Transverse colon (tissue), 4 donors: ENCODE measurements around the gene ACTG1. TPM values are rescaled to one million over a fixed set of nuclear protein-coding genes. Genes with fewer than 3 reads are reported as not detected.

Source experiments
- DNase-seq: peaks from one replicate; pipeline ENCODE4 v3.0.0-alpha.2; 2019
- H3K27ac ChIP-seq, 4 donors: fragments of 200-600 bp; sonication (generic); 2 replicates each; pipeline ENCODE4 v1.5.1; 2016 to 2018; ENCODE audit warnings: inconsistent platforms in 4 of 4
- H3K27me3 ChIP-seq: fragments of 200-600 bp; sonication (generic); 2 replicates; pipeline ENCODE4 v1.5.1; 2017; ENCODE audit warnings: inconsistent platforms
- H3K36me3 ChIP-seq, 4 donors: fragments of 200-600 bp; sonication (generic); 2 replicates each; pipeline ENCODE4 v1.5.1; 2017 to 2019; ENCODE audit warnings: inconsistent platforms in 4 of 4
- H3K4me1 ChIP-seq, 4 donors: fragments of 200-600 bp; sonication (generic); 2 replicates each; pipeline ENCODE4 v1.5.1; 2017 to 2020; ENCODE audit warnings: inconsistent platforms in 4 of 4
- H3K4me3 ChIP-seq, 4 donors: fragments of 200-600 bp; sonication (generic); 1 replicate in 1 of 4; 2 replicates in 3 of 4; pipeline versions ENCODE4 v1.5.1 to v1.6.1; 2017 to 2019; ENCODE audit warnings: inconsistent platforms in 4 of 4
- H3K9me3 ChIP-seq, 2 donors: fragments of 200-600 bp; sonication (generic); 2 replicates each; pipeline ENCODE4 v1.5.1; 2017 to 2019; ENCODE audit warnings: inconsistent platforms in 2 of 2
- CTCF ChIP-seq, 5 experiments: fragments of 200-600 bp in 3 of 5; fragments of 450-650 bp in 2 of 5; sonication (generic) in 3 of 5; IDR thresholded peaks; 1 replicate in 2 of 5; 2 replicates in 3 of 5; pipeline ENCODE4 v1.5.1; 2016 to 2017; ENCODE audit warnings: antibody characterized with exemption in 5 of 5, inconsistent platforms in 3 of 5, mild to moderate bottlenecking in 2 of 5, moderate library complexity in 1 of 5
- EP300 ChIP-seq: sonication (generic); formaldehyde crosslinking; IDR thresholded peaks from one replicate; pipeline ENCODE4 v1.6.1; 2017; ENCODE audit warnings: antibody characterized with exemption, low read depth
- POLR2A ChIP-seq: fragments of 450-650 bp; IDR thresholded peaks from one replicate; pipeline ENCODE4 v1.6.1; 2016; ENCODE audit warnings: antibody characterized with exemption, mild to moderate bottlenecking, moderate library complexity
- POLR2AphosphoS5 ChIP-seq, 3 donors: sonication (generic); formaldehyde crosslinking; IDR thresholded peaks; one replicate each; pipeline ENCODE4 v1.6.1; 2016; ENCODE audit warnings: antibody characterized with exemption in 3 of 3
- WGBS, 2 donors: methylation state at CpG; one replicate each; pipeline ENCODE4 v1.1.5; 2018; ENCODE audit warnings: low coverage in 1 of 2; 5-methylcytosine and 5-hydroxymethylcytosine counted together
- in situ Hi-C, 4 donors: fragments of 200-750 bp; cut with MboI; loops; one replicate each; pipeline versions ENCODE4 v1.15.0 to v1.15.1; 2017; ENCODE audit warnings: low sequenced_read_pairs in 3 of 4, low pct_ligation_motif_present in 1 of 4, low pct_unique_long_range_greater_than_20kb in 1 of 4
- intact Hi-C: fragments of 100-400 bp; cut with DNase I; formaldehyde crosslinking; loops from one replicate; pipeline ENCODE4 v1.15.1; 2023; ENCODE audit warnings: low total_unique reads
- total RNA-seq, 4 donors: library from RNA; depleted of rRNA; stranded (reverse); fragments of >200 nt; gene quantifications; one replicate each; pipeline ENCODE4 v1.1.0, GENCODE V29; 2016

The ACTG1 gene
- total RNA-seq = 1,000 to 10,000 TPM; 2,099 to 4,882 (median 4,009) TPM

GRCh38 chr17:81512562-81513371 is at the start of gene ACTG1:
Gene ACTG1 (minus strand): TSS chr17:81512799. CDS start chr17:81512354, 445 bp downstream.
- Histone ChIP-seq H3K9me3 (no peaks in the 10 kb centered on the region), H3K27me3 (no peaks in the 10 kb centered on the region), H3K27ac (peak within 1 kb of the TSS; percentile 99 to 100 (median 100)), H3K36me3 (peaks cover 0 to 24% (median 17%) of the 10 kb centered on the region in 4 donors), H3K4me1 (peaks cover 27 to 48% (median 38%) of the 10 kb centered on the region in 4 donors), H3K4me3 (peak within 1 kb of the TSS; percentile 82 to 96 (median 86))
- in situ Hi-C loops = no loop called here
- WGBS, 2 donors = 0% methylated on average over 43 of the region's 111 CpGs; no CpG with 5 or more reads in 1 of the 2 donors
- TF ChIP-seq POLR2AphosphoS5 (IDR thresholded peaks at IDR 0.05) = peak; percentile 94 to 100 (median 99)
- TF ChIP-seq POLR2A = peak; percentile 99
- TF ChIP-seq CTCF (IDR thresholded peaks at IDR 0.05) = no peak
- peak; percentile 51 for TF ChIP-seq EP300
- DNase-seq = peak; percentile 94
- intact Hi-C loops = no loop called here

- peaks cover 0 to 43% (median 20%) of the 10 kb centered on the region in 4 donors for H3K36me3 ChIP-seq
- in situ Hi-C loops (no loop called here), intact Hi-C loops (loop anchor here (5.0 kb wide), 1 partner anchor 471 kb away; the partner anchor contains the start of gene RAC3)
- H3K27ac ChIP-seq = peak overlapping the region in 1 of 4 donors; percentile 6
- H3K9me3 ChIP-seq = no peaks in the 10 kb centered on the region
- H3K4me3 ChIP-seq = no peak overlapping the region
- 73 to 100% methylated on average over 1 to 4 of the region's 4 CpGs for WGBS, 2 donors
- H3K4me1 ChIP-seq = peaks cover 13 to 16% (median 15%) of the 10 kb centered on the region in 4 donors
- no peak for DNase-seq
- TF ChIP-seq EP300 (no peak), CTCF (IDR thresholded peaks at IDR 0.05) (no peak), POLR2AphosphoS5 (IDR thresholded peaks at IDR 0.05) (no peak), POLR2A (no peak)
- H3K27me3 ChIP-seq = no peaks in the 10 kb centered on the region
Measured at GRCh38 chr17:81561494-81561885, 48.9 kb upstream of the ACTG1 start.

GRCh38 chr17:81558941-81559806 is 46.6 kb upstream of the ACTG1 start:
- in situ Hi-C loops (no loop called here), intact Hi-C loops (no loop called here)
- Histone ChIP-seq H3K9me3 (no peaks in the 10 kb centered on the region), H3K4me1 (peaks cover 0 to 9% (median 3%) of the 10 kb centered on the region in 4 donors), H3K27me3 (no peaks in the 10 kb centered on the region), H3K4me3 (no peak overlapping the region), H3K36me3 (peaks cover 0 to 27% (median 14%) of the 10 kb centered on the region in 4 donors), H3K27ac (no peak overlapping the region)
- WGBS, 2 donors = 82 to 85% methylated on average over 4 to 18 of the region's 27 CpGs
- TF ChIP-seq EP300 (no peak), POLR2AphosphoS5 (IDR thresholded peaks at IDR 0.05) (no peak), POLR2A (no peak), CTCF (IDR thresholded peaks at IDR 0.05) (no peak)
- no peak for DNase-seq

- WGBS, 2 donors = 85% methylated on average over 5 of the region's 12 CpGs; no CpG with 5 or more reads in 1 of the 2 donors
- Histone ChIP-seq H3K9me3 (no peaks in the 10 kb centered on the region), H3K27ac (no peak overlapping the region), H3K4me1 (peaks cover 7 to 20% (median 14%) of the 10 kb centered on the region in 4 donors), H3K4me3 (no peak overlapping the region), H3K36me3 (peaks cover 0 to 26% (median 8%) of the 10 kb centered on the region in 4 donors), H3K27me3 (no peaks in the 10 kb centered on the region)
- TF ChIP-seq EP300 (no peak), POLR2A (no peak), POLR2AphosphoS5 (IDR thresholded peaks at IDR 0.05) (no peak), CTCF (IDR thresholded peaks at IDR 0.05) (no peak)
- intact Hi-C loops = no loop called here
- in situ Hi-C loops = no loop called here
- DNase-seq = no peak
Measured at GRCh38 chr17:81558115-81558468, 45.5 kb upstream of the ACTG1 start.
